ENCODE data around the gene AUTS2.

Gene AUTS2

GRCh38 chr7:69817121-69817520 lies 218.8 kb downstream of the AUTS2 start:
- no peak overlapping the region for H3K4me3 ChIP-seq (replicated peaks in 1 of 2; ENCODE audit: low read depth in 2 of 2, low read length in 2 of 2)
- DNase-seq (ENCODE audit: low read depth in 2 of 2): peak; percentile 10 to 51
- TF ChIP-seq CTCF (IDR thresholded peaks at IDR 0.05; ENCODE audit: low read depth, low read length): no peak

GRCh38 chr7:69817841-69818635 lies 219.8 kb downstream of the AUTS2 start:
- no peak overlapping the region for H3K4me3 ChIP-seq (replicated peaks in 1 of 2; ENCODE audit: low read depth in 2 of 2, low read length in 2 of 2)
- TF ChIP-seq CTCF (IDR thresholded peaks at IDR 0.05; ENCODE audit: low read depth, low read length): no peak
- no peak for DNase-seq (ENCODE audit: low read depth in 2 of 2)

GRCh38 chr7:69818636-69819332 lies 220.5 kb downstream of the AUTS2 start:
- DNase-seq (ENCODE audit: low read depth in 2 of 2): no peak
- no peak for TF ChIP-seq CTCF (IDR thresholded peaks at IDR 0.05; ENCODE audit: low read depth, low read length)
- no peak overlapping the region for H3K4me3 ChIP-seq (replicated peaks in 1 of 2; ENCODE audit: low read depth in 2 of 2, low read length in 2 of 2)

DNA sequence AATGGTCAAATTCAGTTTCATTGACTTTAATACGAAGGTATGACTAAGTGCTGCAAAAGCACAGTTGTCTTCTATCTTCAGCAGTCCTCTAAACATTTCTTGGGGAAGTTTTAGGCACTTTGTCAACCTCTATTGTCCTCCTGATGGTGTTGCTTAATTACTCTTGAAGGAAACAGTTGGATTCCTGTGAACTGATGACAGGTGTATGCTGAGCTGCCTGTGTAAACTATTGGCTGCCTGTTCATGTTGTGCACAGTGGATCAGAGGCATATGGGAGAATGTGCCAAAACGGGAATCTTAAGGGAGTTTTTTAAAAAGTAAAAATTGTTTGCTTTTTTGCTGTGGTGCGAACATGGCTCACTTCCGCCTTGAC lies 221.0 kb downstream of the AUTS2 start:
- H3K4me3 ChIP-seq (replicated peaks in 1 of 2; ENCODE audit: low read depth in 2 of 2, low read length in 2 of 2): no peak overlapping the region
- no peak for DNase-seq (ENCODE audit: low read depth in 2 of 2)
- TF ChIP-seq CTCF (IDR thresholded peaks at IDR 0.05; ENCODE audit: low read depth, low read length): no peak

DNA sequence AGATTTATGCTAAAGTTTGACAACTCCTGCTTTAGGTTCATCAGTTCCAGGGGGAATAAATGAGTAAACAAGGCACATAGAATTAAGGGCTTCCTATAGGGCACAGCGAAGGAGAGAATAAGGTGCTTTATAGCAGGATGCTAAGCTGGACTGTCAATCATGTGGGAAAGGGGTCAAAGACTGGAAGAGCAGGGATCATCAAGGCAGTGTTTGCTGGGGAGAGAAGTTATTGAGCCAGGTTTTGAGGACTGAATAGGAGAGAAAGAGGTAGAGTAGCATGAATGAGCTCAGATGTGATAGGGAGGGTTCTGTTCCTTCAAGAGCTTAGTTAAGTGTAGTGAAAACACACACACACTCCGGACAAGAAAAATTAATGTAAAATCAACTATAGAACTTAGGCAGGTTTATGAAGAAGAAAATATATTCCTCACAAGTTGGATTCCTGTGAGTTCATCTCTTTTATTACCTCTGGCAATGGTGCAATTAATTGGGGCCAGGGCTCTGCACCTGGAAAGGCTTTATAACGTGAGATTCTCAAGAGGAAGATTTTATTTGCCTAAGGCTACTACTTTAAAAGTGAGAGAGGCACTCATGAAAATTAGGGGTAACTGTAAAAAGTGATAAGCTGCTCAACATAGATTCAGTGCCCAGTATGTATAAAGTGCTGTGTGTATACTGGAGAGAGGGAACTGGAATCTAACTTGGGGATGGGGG lies 222.4 kb downstream of the AUTS2 start:
- no peak overlapping the region for H3K4me3 ChIP-seq (replicated peaks in 1 of 2; ENCODE audit: low read depth in 2 of 2, low read length in 2 of 2)
- DNase-seq (ENCODE audit: low read depth in 2 of 2): no peak
- TF ChIP-seq CTCF (IDR thresholded peaks at IDR 0.05; ENCODE audit: low read depth, low read length): no peak

DNA sequence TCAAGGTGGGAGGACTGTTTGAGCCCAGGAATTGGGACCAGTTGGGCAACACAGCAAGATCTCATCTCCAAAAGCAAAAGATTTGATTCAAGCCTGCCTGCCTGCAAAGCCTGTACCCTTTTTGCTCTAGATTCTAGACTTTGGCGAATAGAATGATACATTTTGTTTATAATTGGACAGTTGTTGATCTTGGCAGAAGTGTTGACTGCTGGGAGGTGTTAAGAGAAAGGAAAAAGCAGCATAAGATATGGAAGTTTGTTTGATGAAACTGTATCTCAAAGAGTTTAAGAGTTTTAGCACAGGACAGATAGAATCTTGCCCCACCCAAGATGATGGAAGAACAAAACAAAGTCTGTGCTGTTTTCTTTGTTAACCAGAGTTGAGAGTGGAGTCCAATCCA lies 224.1 kb downstream of the AUTS2 start:
- H3K4me3 ChIP-seq (replicated peaks in 1 of 2; ENCODE audit: low read depth in 2 of 2, low read length in 2 of 2): no peak overlapping the region
- no peak for DNase-seq (ENCODE audit: low read depth in 2 of 2)
- TF ChIP-seq CTCF (IDR thresholded peaks at IDR 0.05; ENCODE audit: low read depth, low read length): no peak
